Adrenal gland (tissue), 5 donors: Measurements from ENCODE around the gene NKX2-2.

Experiments used
- POLR2A ChIP-seq, 2 donors: fragments of 450-650 bp; IDR thresholded peaks; one replicate each; pipeline ENCODE4 v1.6.1; 2017; ENCODE audit warnings: antibody characterized with exemption in 2 of 2, mild to moderate bottlenecking in 2 of 2, moderate library complexity in 1 of 2
- TF ChIP-seq, protein P1 (sequence below), 6 experiments: fragments of 450-650 bp in 4 of 6; fragments of 200-600 bp in 2 of 6; sonication (generic) in 1 of 6; IDR thresholded peaks; 1 replicate in 5 of 6; 2 replicates in 1 of 6; pipeline versions ENCODE4 v1.5.1 to v1.8.0; 2016 to 2021; ENCODE audit warnings: antibody characterized with exemption in 6 of 6, mild to moderate bottlenecking in 2 of 6, moderate library complexity in 1 of 6
- donor health status: DM: no; HTN: no; CAD: no.

DNA sequence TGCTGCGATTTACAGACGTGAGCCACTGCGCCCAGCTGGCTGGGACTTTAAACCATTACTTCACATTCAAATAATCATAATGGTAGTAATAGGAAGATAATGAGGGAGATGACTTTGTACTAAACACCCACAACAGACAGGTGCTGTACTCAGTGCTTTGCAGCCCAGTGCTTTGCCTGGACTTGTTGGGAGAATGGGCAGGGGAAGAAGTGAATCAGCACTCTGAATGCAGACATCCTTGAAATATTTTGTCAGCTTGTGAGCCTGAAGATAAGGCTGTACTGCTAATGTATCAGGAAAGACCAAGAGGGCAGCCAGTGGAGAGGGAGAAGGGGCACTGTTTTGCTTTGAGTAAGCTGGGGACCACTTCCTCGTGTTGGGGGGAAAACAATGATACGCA, 17.4 kb downstream of the NKX2-2 start:
- TF ChIP-seq, protein P1, sequence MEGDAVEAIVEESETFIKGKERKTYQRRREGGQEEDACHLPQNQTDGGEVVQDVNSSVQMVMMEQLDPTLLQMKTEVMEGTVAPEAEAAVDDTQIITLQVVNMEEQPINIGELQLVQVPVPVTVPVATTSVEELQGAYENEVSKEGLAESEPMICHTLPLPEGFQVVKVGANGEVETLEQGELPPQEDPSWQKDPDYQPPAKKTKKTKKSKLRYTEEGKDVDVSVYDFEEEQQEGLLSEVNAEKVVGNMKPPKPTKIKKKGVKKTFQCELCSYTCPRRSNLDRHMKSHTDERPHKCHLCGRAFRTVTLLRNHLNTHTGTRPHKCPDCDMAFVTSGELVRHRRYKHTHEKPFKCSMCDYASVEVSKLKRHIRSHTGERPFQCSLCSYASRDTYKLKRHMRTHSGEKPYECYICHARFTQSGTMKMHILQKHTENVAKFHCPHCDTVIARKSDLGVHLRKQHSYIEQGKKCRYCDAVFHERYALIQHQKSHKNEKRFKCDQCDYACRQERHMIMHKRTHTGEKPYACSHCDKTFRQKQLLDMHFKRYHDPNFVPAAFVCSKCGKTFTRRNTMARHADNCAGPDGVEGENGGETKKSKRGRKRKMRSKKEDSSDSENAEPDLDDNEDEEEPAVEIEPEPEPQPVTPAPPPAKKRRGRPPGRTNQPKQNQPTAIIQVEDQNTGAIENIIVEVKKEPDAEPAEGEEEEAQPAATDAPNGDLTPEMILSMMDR (IDR thresholded peaks at IDR 0.05), result no peak
- no peak for TF ChIP-seq POLR2A (IDR thresholded peaks at IDR 0.05)
